GM23248 (cell line): ENCODE results near the gene ZDHHC1.

ENCODE experiments used
- EZH2 ChIP-seq: fragments of 200-600 bp; sonication (generic); IDR thresholded peaks from 2 replicates; pipeline ENCODE4 v1.6.1; 2018; ENCODE audit warnings: antibody characterized with exemption, mild to moderate bottlenecking; ENCODE audit not compliant: insufficient read depth, poor library complexity, severe bottlenecking
- EZH2phosphoT487 ChIP-seq: fragments of 200-600 bp; sonication (generic); IDR thresholded peaks from 2 replicates; pipeline ENCODE4 v1.6.1; 2018; ENCODE audit warnings: antibody characterized with exemption, moderate library complexity, mild to moderate bottlenecking, low read depth; ENCODE audit not compliant: insufficient read depth

DNA sequence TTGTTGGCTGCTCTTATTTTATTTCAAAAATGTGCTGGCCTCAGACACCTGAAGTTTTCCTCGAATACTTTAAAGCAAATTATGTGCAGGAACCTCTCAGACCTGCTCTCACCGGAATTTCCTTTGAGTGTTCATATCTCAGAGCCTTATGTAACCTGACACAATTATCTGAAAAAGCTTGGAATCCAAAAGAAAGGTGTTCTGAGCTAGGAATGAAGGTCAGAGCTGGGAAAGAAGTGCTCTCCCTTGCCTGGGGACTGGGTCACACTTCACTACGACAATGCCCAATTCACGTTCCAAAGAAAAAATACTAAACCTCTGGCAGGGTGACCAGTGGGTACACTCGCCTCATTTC is 8.0 kb upstream of the ZDHHC1 start:
- TF ChIP-seq EZH2 (no peak), EZH2phosphoT487 (no peak)
